Suprapubic skin (tissue), 4 donors: ENCODE measurements around the gene RNU6-8. TPM values are rescaled to one million over a fixed set of nuclear protein-coding genes. Genes with fewer than 3 reads are reported as not detected.

Experiments
- DNase-seq, 2 donors: peaks; one replicate each; pipeline ENCODE4 v3.0.0-alpha.2; 2019; ENCODE audit warnings: low spot score in 2 of 2
- H3K27ac ChIP-seq: fragments of 200-600 bp; sonication (generic); one replicate; pipeline ENCODE4 v1.5.1; 2019
- H3K27me3 ChIP-seq: fragments of 200-600 bp; sonication (generic); one replicate; pipeline ENCODE4 v1.5.1; 2019
- H3K36me3 ChIP-seq: fragments of 200-600 bp; sonication (generic); one replicate; pipeline ENCODE4 v1.5.1; 2019
- H3K4me1 ChIP-seq: fragments of 200-600 bp; sonication (generic); one replicate; pipeline ENCODE4 v1.5.1; 2019
- H3K4me3 ChIP-seq: fragments of 200-600 bp; sonication (generic); one replicate; pipeline ENCODE4 v1.5.1; 2019; ENCODE audit warnings: mild to moderate bottlenecking
- H3K9me3 ChIP-seq: fragments of 200-600 bp; sonication (generic); one replicate; pipeline ENCODE4 v1.5.1; 2019
- CTCF ChIP-seq, 2 donors: fragments of 200-600 bp in 1 of 2; fragments of 450-650 bp in 1 of 2; sonication (generic) in 1 of 2; IDR thresholded peaks; one replicate each; pipeline ENCODE4 v1.5.1; 2016 to 2019; ENCODE audit warnings: antibody characterized with exemption in 2 of 2, mild to moderate bottlenecking in 1 of 2, moderate library complexity in 1 of 2
- EP300 ChIP-seq: sonication (generic); formaldehyde crosslinking; IDR thresholded peaks from one replicate; pipeline ENCODE4 v1.6.1; 2017; ENCODE audit warnings: antibody characterized with exemption
- POLR2A ChIP-seq, 2 donors: fragments of 450-650 bp; IDR thresholded peaks; one replicate each; pipeline ENCODE4 v1.6.1; 2017; ENCODE audit warnings: antibody characterized with exemption in 2 of 2, mild to moderate bottlenecking in 2 of 2, moderate library complexity in 2 of 2
- POLR2AphosphoS5 ChIP-seq, 3 donors: sonication (generic); formaldehyde crosslinking; IDR thresholded peaks; one replicate each; pipeline ENCODE4 v1.6.1; 2017; ENCODE audit warnings: antibody characterized with exemption in 3 of 3
- WGBS: methylation state at CpG from one replicate; pipeline ENCODE4 v1.1.5; 2018; 5-methylcytosine and 5-hydroxymethylcytosine counted together
- total RNA-seq, 4 donors: library from RNA; depleted of rRNA; stranded (reverse); fragments of >200 nt; gene quantifications; one replicate each; pipeline ENCODE4 v1.1.0, GENCODE V29; 2016

The RNU6-8 gene
- total RNA-seq, 4 donors from 2014 or later, result not detected

- Histone ChIP-seq H3K36me3 (no peaks in the 10 kb centered on the region), H3K27ac (no peak overlapping the region), H3K4me3 (no peak overlapping the region), H3K27me3 (no peaks in the 10 kb centered on the region), H3K4me1 (no peaks in the 10 kb centered on the region), H3K9me3 (no peaks in the 10 kb centered on the region)
- TF ChIP-seq POLR2A (IDR thresholded peaks at IDR 0.05) (no peak), POLR2AphosphoS5 (IDR thresholded peaks at IDR 0.05) (no peak), CTCF (IDR thresholded peaks at IDR 0.05) (no peak), EP300 (no peak)
- 85% methylated on average over 5 of the region's 5 CpGs for WGBS
- no peak for DNase-seq
These were observed 46.3 kb upstream of the RNU6-8 start for GRCh38 chr14:32249371-32249770.

- Histone ChIP-seq H3K27me3 (no peaks in the 10 kb centered on the region), H3K4me1 (no peaks in the 10 kb centered on the region), H3K4me3 (no peak overlapping the region), H3K36me3 (no peaks in the 10 kb centered on the region), H3K27ac (no peak overlapping the region), H3K9me3 (no peaks in the 10 kb centered on the region)
- no peak for DNase-seq
- WGBS, result 91% methylated on average over 5 of the region's 5 CpGs
- TF ChIP-seq POLR2A (IDR thresholded peaks at IDR 0.05) (no peak), POLR2AphosphoS5 (IDR thresholded peaks at IDR 0.05) (no peak), EP300 (no peak), CTCF (IDR thresholded peaks at IDR 0.05) (no peak)
These were observed 43.7 kb upstream of the RNU6-8 start for GRCh38 chr14:32246751-32247150.

GRCh38 chr14:32244404-32244803, 41.3 kb upstream of the RNU6-8 start:
- no peaks in the 10 kb centered on the region for H3K4me1 ChIP-seq
- no peak for DNase-seq
- no peaks in the 10 kb centered on the region for H3K9me3 ChIP-seq
- no peak for TF ChIP-seq POLR2AphosphoS5 (IDR thresholded peaks at IDR 0.05)
- no peak for TF ChIP-seq CTCF (IDR thresholded peaks at IDR 0.05)
- TF ChIP-seq EP300, result no peak
- no peak for TF ChIP-seq POLR2A (IDR thresholded peaks at IDR 0.05)
- H3K36me3 ChIP-seq, result no peaks in the 10 kb centered on the region
- H3K4me3 ChIP-seq, result no peak overlapping the region
- H3K27ac ChIP-seq, result no peak overlapping the region
- no peaks in the 10 kb centered on the region for H3K27me3 ChIP-seq

- Histone ChIP-seq H3K4me1 (peaks cover 2% of the 10 kb centered on the region), H3K36me3 (no peaks in the 10 kb centered on the region), H3K9me3 (no peaks in the 10 kb centered on the region), H3K4me3 (no peak overlapping the region), H3K27ac (no peak overlapping the region), H3K27me3 (no peaks in the 10 kb centered on the region)
- 71% methylated on average over 1 of the region's 1 CpG for WGBS
- TF ChIP-seq CTCF (IDR thresholded peaks at IDR 0.05), result no peak
- TF ChIP-seq POLR2AphosphoS5 (IDR thresholded peaks at IDR 0.05), result no peak
- no peak for TF ChIP-seq POLR2A (IDR thresholded peaks at IDR 0.05)
- TF ChIP-seq EP300, result no peak
- DNase-seq, result no peak
These were observed 30.2 kb upstream of the RNU6-8 start for GRCh38 chr14:32233260-32233659.

GRCh38 chr14:32232481-32232880, 29.4 kb upstream of the RNU6-8 start:
- no peak overlapping the region for H3K27ac ChIP-seq
- peaks cover 2% of the 10 kb centered on the region for H3K4me1 ChIP-seq
- H3K36me3 ChIP-seq, result no peaks in the 10 kb centered on the region
- H3K27me3 ChIP-seq, result no peaks in the 10 kb centered on the region
- 73% methylated on average over 1 of the region's 1 CpG for WGBS
- DNase-seq, result no peak
- no peaks in the 10 kb centered on the region for H3K9me3 ChIP-seq
- no peak overlapping the region for H3K4me3 ChIP-seq
- TF ChIP-seq POLR2A (IDR thresholded peaks at IDR 0.05) (no peak), POLR2AphosphoS5 (IDR thresholded peaks at IDR 0.05) (no peak), EP300 (no peak), CTCF (IDR thresholded peaks at IDR 0.05) (no peak)
